GM18499 (cell line): ENCODE measurements around the gene CDC5L.
"Not testable (repeated sequence)": the region's sequence is repeated elsewhere in the genome, so short reads cannot be mapped to it uniquely, and the experiment has no call there.

Source experiments
- ATAC-seq: cut with Tn5 transposase; IDR thresholded peaks from one replicate; pipeline ENCODE4 v1.9.1; 2021; ENCODE audit warnings: moderate number of reproducible peaks; ENCODE audit not compliant: insufficient read depth, unreplicated experiment

CDC5L gene

GRCh38 chr6:44446626-44447300, 59.3 kb downstream of the CDC5L start:
- no peak for ATAC-seq

GRCh38 chr6:44449181-44449580, 61.7 kb downstream of the CDC5L start:
- ATAC-seq, result not testable (repeated sequence)

- ATAC-seq, result no peak
Measured at GRCh38 chr6:44451803-44452695, 64.5 kb downstream of the CDC5L start.

GRCh38 chr6:44452725-44453124, 65.2 kb downstream of the CDC5L start:
- no peak for ATAC-seq

- no peak for ATAC-seq
Measured at GRCh38 chr6:44453146-44453545, 65.6 kb downstream of the CDC5L start.

GRCh38 chr6:44454198-44454597, 66.7 kb downstream of the CDC5L start:
- ATAC-seq, result no peak

GRCh38 chr6:44456070-44456965, 68.8 kb downstream of the CDC5L start:
- ATAC-seq, result no peak

GRCh38 chr6:44456966-44457292, 69.4 kb downstream of the CDC5L start:
- ATAC-seq, result no peak

GRCh38 chr6:44457596-44457995, 70.1 kb downstream of the CDC5L start:
- ATAC-seq, result no peak

- ATAC-seq, result no peak
Measured at GRCh38 chr6:44458551-44458950, 71.0 kb downstream of the CDC5L start.

GRCh38 chr6:44462335-44462734, 74.8 kb downstream of the CDC5L start:
- no peak for ATAC-seq

GRCh38 chr6:44462797-44463727, 75.6 kb downstream of the CDC5L start:
- no peak for ATAC-seq

GRCh38 chr6:44463728-44464450, 76.4 kb downstream of the CDC5L start:
- no peak for ATAC-seq

- no peak for ATAC-seq
Measured at GRCh38 chr6:44464527-44465310, 77.2 kb downstream of the CDC5L start.

- no peak for ATAC-seq
Measured at GRCh38 chr6:44466955-44467354, 79.4 kb downstream of the CDC5L start.

- no peak for ATAC-seq
Measured at GRCh38 chr6:44468835-44469234, 81.3 kb downstream of the CDC5L start.

- no peak for ATAC-seq
Measured at GRCh38 chr6:44470115-44470464, 82.6 kb downstream of the CDC5L start.

- no peak for ATAC-seq
Measured at GRCh38 chr6:44470746-44471145, 83.2 kb downstream of the CDC5L start.
